H1 (cell line): Measurements from ENCODE around the gene GPSM1. TPM values are rescaled to one million over a fixed set of nuclear protein-coding genes. Genes with fewer than 3 reads are reported as not detected.

Experiments
- CTCF ChIA-PET: fragments of 300-600 bp; sonication (Branson Sonifier 250); formaldehyde crosslinking; loops from one replicate; lab custom pipeline; 2021; ENCODE audit not compliant: partially characterized antibody; lab: Charles Lee
- POLR2A ChIA-PET: fragments of 300-600 bp; sonication (Branson Sonifier 250); formaldehyde crosslinking; loops from one replicate; lab custom pipeline; 2021; ENCODE audit warnings: inconsistent platforms; ENCODE audit not compliant: partially characterized antibody; lab: Charles Lee
- DNase-seq, 2 experiments: peaks; one replicate each; pipeline versions ENCODE4 v3.0.0 to v3.0.0-alpha.2; 2010 to 2022; ENCODE audit warnings: low spot score in 2 of 2, low read depth in 1 of 2, mixed read lengths in 1 of 2
- FAIRE-seq: peaks from 2 replicates; lab custom pipeline; 2011; peaks lifted over from hg19 to GRCh38; lab: Jason Lieb, UNC
- H2AFZ ChIP-seq: 2 replicates; pipeline ENCODE4 v1.8.1; 2012; ENCODE audit warnings: low read length, inconsistent platforms
- H2AK5ac ChIP-seq: 2 replicates; pipeline ENCODE4 v1.6.1; 2013; ENCODE audit warnings: low read depth, low read length
- H2BK120ac ChIP-seq: replicated peaks from 2 replicates; pipeline ENCODE3; 2013; ENCODE audit warnings: low read depth, low read length, inconsistent platforms
- H2BK12ac ChIP-seq: 2 replicates; pipeline ENCODE4 v1.6.1; 2013; ENCODE audit warnings: low read depth, low read length
- H2BK15ac ChIP-seq: 2 replicates; pipeline ENCODE4 v1.6.1; 2013; ENCODE audit warnings: low read length
- H2BK20ac ChIP-seq: 2 replicates; pipeline ENCODE4 v1.6.1; 2013; ENCODE audit warnings: low read length
- H2BK5ac ChIP-seq: 2 replicates; pipeline ENCODE4 v1.6.1; 2013; ENCODE audit warnings: low read depth, low read length
- H3K14ac ChIP-seq: 2 replicates; pipeline ENCODE4 v1.6.1; 2013; ENCODE audit warnings: inconsistent platforms; ENCODE audit not compliant: insufficient read length
- H3K18ac ChIP-seq: 2 replicates; pipeline ENCODE4 v1.6.1; 2013; ENCODE audit warnings: low read length; ENCODE audit errors: extremely low read depth
- H3K23ac ChIP-seq: 2 replicates; pipeline ENCODE4 v1.6.1; 2013; ENCODE audit warnings: inconsistent platforms; ENCODE audit not compliant: insufficient read length
- H3K23me2 ChIP-seq: 2 replicates; pipeline ENCODE4 v1.6.1; 2013; ENCODE audit warnings: low read depth, low read length
- H3K27ac ChIP-seq: 2 replicates; pipeline ENCODE4 v1.6.1; 2011; ENCODE audit warnings: low read depth, low read length, inconsistent platforms
- H3K27me3 ChIP-seq, 4 experiments: replicated peaks in 1 of 4; 1 replicate in 1 of 4; 2 replicates in 3 of 4; pipeline versions ENCODE4 v1.6.1 to v1.8.1; 2011 to 2013; ENCODE audit warnings: low read length in 3 of 4, mild to moderate bottlenecking in 3 of 4, inconsistent platforms in 2 of 4, mixed read lengths in 2 of 4, moderate library complexity in 1 of 4; ENCODE audit not compliant: control insufficient read depth in 3 of 4, insufficient read depth in 3 of 4; ENCODE audit errors: extremely low read depth in 1 of 4
- H3K36me3 ChIP-seq, 4 experiments: 2 replicates each; pipeline versions ENCODE4 v1.6.1 to v1.8.1; 2011 to 2013; ENCODE audit warnings: mild to moderate bottlenecking in 4 of 4, low read length in 3 of 4, moderate library complexity in 2 of 4, control low read depth in 1 of 4, inconsistent platforms in 1 of 4; ENCODE audit not compliant: insufficient read depth in 4 of 4, control insufficient read depth in 2 of 4
- H3K4ac ChIP-seq: replicated peaks from 2 replicates; pipeline ENCODE3; 2013; ENCODE audit warnings: low read length, low read depth, mixed read lengths, inconsistent platforms; ENCODE audit not compliant: insufficient read length
- H3K4me1 ChIP-seq, 4 experiments: replicated peaks in 1 of 4; 1 replicate in 1 of 4; 2 replicates in 3 of 4; pipeline versions ENCODE4 v1.6.1 to v1.8.1; 2011 to 2013; ENCODE audit warnings: low read length in 3 of 4, inconsistent platforms in 2 of 4, mixed read lengths in 1 of 4; ENCODE audit not compliant: insufficient read depth in 4 of 4, control insufficient read depth in 3 of 4
- H3K4me2 ChIP-seq, 2 experiments: 2 replicates each; pipeline versions ENCODE4 v1.6.1 to v1.8.1; 2011 to 2013; ENCODE audit warnings: low read depth in 2 of 2, low read length in 2 of 2, control low read depth in 1 of 2, inconsistent platforms in 1 of 2, mild to moderate bottlenecking in 1 of 2; ENCODE audit not compliant: insufficient read depth in 1 of 2
- H3K4me3 ChIP-seq, 4 experiments: fragments of 200-600, 300-600 bp in 1 of 4; sonication (generic), shearing (Covaris generic), sonication (Bioruptor Twin) in 1 of 4; 2 replicates each; pipeline versions ENCODE4 v1.5.1 to v1.8.1; 2011 to 2016; ENCODE audit warnings: low read length in 4 of 4, low read depth in 3 of 4, control low read depth in 2 of 4, inconsistent platforms in 2 of 4, mild to moderate bottlenecking in 2 of 4, mixed read lengths in 1 of 4, moderate library complexity in 1 of 4; ENCODE audit not compliant: insufficient read depth in 2 of 4; ENCODE audit errors: extremely low read depth in 1 of 4
- H3K56ac ChIP-seq: replicated peaks from 2 replicates; pipeline ENCODE3; 2013; ENCODE audit warnings: low read depth, mild to moderate bottlenecking, mixed read lengths, low read length, inconsistent platforms; ENCODE audit not compliant: insufficient read length
- H3K79me1 ChIP-seq: 2 replicates; pipeline ENCODE4 v1.6.1; 2013; ENCODE audit warnings: low read depth, low read length, control low read depth
- H3K79me2 ChIP-seq, 2 experiments: 2 replicates each; pipeline versions ENCODE4 v1.6.1 to v1.8.1; 2012 to 2013; ENCODE audit warnings: low read length in 2 of 2, mild to moderate bottlenecking in 2 of 2, inconsistent platforms in 1 of 2; ENCODE audit not compliant: insufficient read depth in 2 of 2, control insufficient read depth in 1 of 2
- H3K9ac ChIP-seq, 4 experiments: replicated peaks in 1 of 4; 1 replicate in 1 of 4; 2 replicates in 3 of 4; pipeline versions ENCODE4 v1.6.1 to v1.8.1; 2011 to 2013; ENCODE audit warnings: low read depth in 3 of 4, low read length in 3 of 4, control low read depth in 2 of 4, mild to moderate bottlenecking in 2 of 4, moderate library complexity in 2 of 4, inconsistent platforms in 1 of 4; ENCODE audit errors: extremely low read depth in 1 of 4
- H3K9me3 ChIP-seq, 2 experiments: 2 replicates each; pipeline versions ENCODE4 v1.6.1 to v1.8.1; 2012 to 2013; ENCODE audit warnings: mild to moderate bottlenecking in 2 of 2, moderate library complexity in 2 of 2, control low read depth in 1 of 2, inconsistent platforms in 1 of 2, low read depth in 1 of 2, low read length in 1 of 2, mixed read lengths in 1 of 2; ENCODE audit not compliant: insufficient read depth in 2 of 2
- H4K20me1 ChIP-seq, 2 experiments: replicated peaks in 1 of 2; 2 replicates each; pipeline versions ENCODE3 to v1.8.1; 2011 to 2013; ENCODE audit warnings: inconsistent platforms in 2 of 2, low read length in 2 of 2, mild to moderate bottlenecking in 1 of 2; ENCODE audit not compliant: insufficient read depth in 2 of 2, control insufficient read depth in 1 of 2
- H4K5ac ChIP-seq: 2 replicates; pipeline ENCODE4 v1.6.1; 2013; ENCODE audit warnings: low read length, low read depth, mixed read lengths, inconsistent platforms; ENCODE audit not compliant: insufficient read length
- H4K8ac ChIP-seq: 2 replicates; pipeline ENCODE4 v1.8.0; 2013; ENCODE audit warnings: mild to moderate bottlenecking, moderate library complexity, low read length, inconsistent platforms; ENCODE audit not compliant: insufficient read depth; ENCODE audit errors: extremely low read depth
- H4K91ac ChIP-seq: replicated peaks from 2 replicates; pipeline ENCODE3; 2013; ENCODE audit warnings: low read length, mixed read lengths, inconsistent platforms; ENCODE audit not compliant: insufficient read length
- RXRA ChIP-seq: IDR thresholded peaks from 2 replicates; pipeline ENCODE4 v1.6.1; 2011; ENCODE audit warnings: low read depth, mild to moderate bottlenecking, low read length, moderate library complexity; ENCODE audit not compliant: insufficient read depth
- WGBS, 2 experiments: shearing (Covaris generic) in 1 of 2; methylation state at CpG; one replicate each; pipeline versions ENCODE4 v1.1.6 to v1.1.7; 2013 to 2015; ENCODE audit warnings: low lambda C conversion rate in 2 of 2, mixed read lengths in 2 of 2, inconsistent platforms in 1 of 2, low coverage in 1 of 2, missing lambda C conversion rate in 1 of 2; ENCODE audit not compliant: insufficient replicate concordance in 2 of 2, insufficient coverage in 1 of 2, insufficient read length in 1 of 2; ENCODE audit errors: extremely low coverage in 1 of 2, missing lambda C conversion rate in 1 of 2; 5-methylcytosine and 5-hydroxymethylcytosine counted together
- polyA plus RNA-seq, 7 experiments: library from polyadenylated mRNA; depleted of rRNA in 3 of 7; stranded (reverse) in 5 of 7; unstranded in 2 of 7; fragments of >200 nt in 5 of 7; fragments of 200-250 nt in 2 of 7; gene quantifications; 1 replicate in 5 of 7; 2 replicates in 1 of 7; 4 replicates in 1 of 7; pipeline versions ENCODE4 v1.2.1 to v1.2.3, GENCODE V29; 2011 to 2013; ENCODE audit warnings: missing spikeins in 2 of 7, mixed read lengths in 2 of 7
- total RNA-seq: library from RNA; stranded (reverse); fragmentation: NEBNext Ultra II Directional; extraction: Animal tissue kit (Norgen Biotek cat#: 25700); gene quantifications from 2 replicates; pipeline ENCODE4 v1.2.1, GENCODE V29; 2021
- TF ChIP-seq, protein P1 (sequence below), 3 experiments: IDR thresholded peaks; 1 replicate in 2 of 3; 2 replicates in 1 of 3; pipeline versions ENCODE4 v1.5.1 to v1.6.1; 2011; ENCODE audit warnings: low read length in 3 of 3, mild to moderate bottlenecking in 3 of 3, inconsistent platforms in 2 of 3, low read depth in 1 of 3, moderate library complexity in 1 of 3; ENCODE audit not compliant: insufficient read depth in 1 of 3; ENCODE audit errors: control extremely low read depth in 1 of 3

Gene GPSM1
- total and polyA plus RNA-seq, 2 of the 8 experiments (the other 6 are each of a cell fraction or from before 2014, with no cell fraction given), result 12.8 to 18.0 TPM

- Histone ChIP-seq H3K9me3 (peaks cover 7 to 9% of the 10 kb centered on the region in 2 experiments; a peak in 3 of 4 replicates), H2BK20ac (no peak overlapping the region), H4K20me1 (peaks cover 0 to 20% of the 10 kb centered on the region in 2 experiments), H3K79me1 (no peaks in the 10 kb centered on the region; the same call in 1 of the 2 replicates), H4K5ac (no peak overlapping the region), H3K4ac (peak overlapping the region; percentile 85), H4K91ac (peak overlapping the region; percentile 54), H3K56ac (no peak overlapping the region), H3K9ac (no peak overlapping the region), H3K23ac (no peak overlapping the region), H2BK15ac (peak overlapping the region; percentile 50; the same call in 1 of the 2 replicates), H4K8ac (no peak overlapping the region), H3K4me1 (0 out of 7 replicates have a peak, but pooled peaks cover 0 to 3% (median 0%) of the 10 kb centered on the region in 4 experiments), H3K23me2 (peaks cover 25% of the 10 kb centered on the region), H3K4me3 (no peak overlapping the region), H3K36me3 (no peaks in the 10 kb centered on the region; a peak in 1 of 8 replicates), H3K4me2 (no peak overlapping the region), H2BK120ac (no peak overlapping the region), H3K18ac (no peak overlapping the region), H2BK5ac (peak overlapping the region; percentile 61; the same call in 1 of the 2 replicates), H3K14ac (no peak overlapping the region), H2AFZ (no peak overlapping the region), H3K79me2 (no peaks in the 10 kb centered on the region), H3K27me3 (no peaks in the 10 kb centered on the region; a peak in 1 of 7 replicates), H3K27ac (no peak overlapping the region), H2AK5ac (peak overlapping the region; percentile 99), H2BK12ac (peak overlapping the region; percentile 64; the same call in 1 of the 2 replicates)
- WGBS, 2 experiments, result 88% methylated on average over 25 of the region's 28 CpGs; no CpG with 5 or more reads in 1 of the 2 experiments
- DNase-seq, result no peak
- FAIRE-seq, result no peak
- ChIA-PET CTCF (interaction anchor here (0.6 to 2.7 kb wide), 3 partner anchors 16 to 43 kb away, joined by 3 to 8 read pairs (median 3); no protein-coding TSS in a partner anchor), POLR2A (interaction anchor here (1.5 kb wide), 1 partner anchor 13 kb away, joined by 4 read pairs; no protein-coding TSS in a partner anchor)
- TF ChIP-seq, protein P1, sequence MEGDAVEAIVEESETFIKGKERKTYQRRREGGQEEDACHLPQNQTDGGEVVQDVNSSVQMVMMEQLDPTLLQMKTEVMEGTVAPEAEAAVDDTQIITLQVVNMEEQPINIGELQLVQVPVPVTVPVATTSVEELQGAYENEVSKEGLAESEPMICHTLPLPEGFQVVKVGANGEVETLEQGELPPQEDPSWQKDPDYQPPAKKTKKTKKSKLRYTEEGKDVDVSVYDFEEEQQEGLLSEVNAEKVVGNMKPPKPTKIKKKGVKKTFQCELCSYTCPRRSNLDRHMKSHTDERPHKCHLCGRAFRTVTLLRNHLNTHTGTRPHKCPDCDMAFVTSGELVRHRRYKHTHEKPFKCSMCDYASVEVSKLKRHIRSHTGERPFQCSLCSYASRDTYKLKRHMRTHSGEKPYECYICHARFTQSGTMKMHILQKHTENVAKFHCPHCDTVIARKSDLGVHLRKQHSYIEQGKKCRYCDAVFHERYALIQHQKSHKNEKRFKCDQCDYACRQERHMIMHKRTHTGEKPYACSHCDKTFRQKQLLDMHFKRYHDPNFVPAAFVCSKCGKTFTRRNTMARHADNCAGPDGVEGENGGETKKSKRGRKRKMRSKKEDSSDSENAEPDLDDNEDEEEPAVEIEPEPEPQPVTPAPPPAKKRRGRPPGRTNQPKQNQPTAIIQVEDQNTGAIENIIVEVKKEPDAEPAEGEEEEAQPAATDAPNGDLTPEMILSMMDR (IDR thresholded peaks at IDR 0.05; ENCODE audit: control extremely low read depth in 1 of 3, insufficient read depth in 1 of 3, low read depth in 1 of 3, low read length in 3 of 3), result no peak
- no peak for TF ChIP-seq RXRA
- TF ChIP-seq, all 59 proteins: peak for 0
These were observed 16.9 kb upstream of the GPSM1 start for GRCh38 chr9:136310273-136311030.
